GM12878 (cell line): ENCODE measurements around the gene NTM. TPM values are rescaled to one million over a fixed set of nuclear protein-coding genes. Genes with fewer than 3 reads are reported as not detected.

Experiments
- ATAC-seq: fragments of 200-7000 bp; cut with Tn5 transposase; 3 replicates; pipeline ENCODE4 v1.9.1; 2020; ENCODE audit warnings: mild to moderate bottlenecking, moderate library complexity
- BruUV-seq: library from RNA; stranded (reverse); fragments of 400-500 nt; replicated peaks from 2 replicates; lab custom pipeline; 2021; lab: Mats Ljungman, UMichigan
- CTCF ChIA-PET: fragments of 300-600 bp; sonication (Branson Sonifier 250); formaldehyde crosslinking; extraction: SDS; loops from one replicate; lab custom pipeline; 2021; ENCODE audit warnings: inconsistent platforms; lab: Yijun Ruan, JAX
- POLR2A ChIA-PET: fragments of 350-600 bp; formaldehyde crosslinking; extraction: SDS; loops from one replicate; lab custom pipeline; 2021; ENCODE audit warnings: inconsistent platforms; lab: Charles Lee
- RAD21 ChIA-PET: fragments of 300-600 bp; sonication (Branson Sonifier 250); formaldehyde crosslinking; loops from one replicate; lab custom pipeline; 2023; ENCODE audit warnings: antibody characterized with exemption; ENCODE audit not compliant: unreplicated experiment; lab: Charles Lee
- SMC1A ChIA-PET: fragments of 300-600 bp; sonication (Branson Sonifier 250); formaldehyde crosslinking; loops from one replicate; lab custom pipeline; 2023; ENCODE audit not compliant: unreplicated experiment, uncharacterized antibody; lab: Charles Lee
- DNase-seq: peaks from one replicate; pipeline ENCODE4 v3.0.0-alpha.2; 2011; ENCODE audit warnings: low read depth, low spot score
- FAIRE-seq: peaks from 3 replicates; lab custom pipeline; 2011; peaks lifted over from hg19 to GRCh38; lab: Jason Lieb, UNC
- H2AFZ ChIP-seq: 2 replicates; pipeline ENCODE4 v1.6.0; 2011; ENCODE audit warnings: low read depth, low read length, control low read depth; ENCODE audit not compliant: control insufficient read depth
- H3K27ac ChIP-seq: 2 replicates; pipeline ENCODE4 v1.5.1; 2011; ENCODE audit warnings: control low read depth; ENCODE audit not compliant: control insufficient read depth, insufficient read depth
- H3K27me3 ChIP-seq, 2 experiments: replicated peaks in 1 of 2; 2 replicates each; pipeline versions ENCODE4 v1.6.0 to v1.6.1; 2011; ENCODE audit warnings: low read length in 1 of 2; ENCODE audit not compliant: control insufficient read depth in 2 of 2, insufficient read depth in 2 of 2
- H3K36me3 ChIP-seq, 2 experiments: 2 replicates each; pipeline ENCODE4 v1.5.1; 2011; ENCODE audit warnings: low read length in 1 of 2; ENCODE audit not compliant: control insufficient read depth in 2 of 2, insufficient read depth in 2 of 2
- H3K4me1 ChIP-seq: 2 replicates; pipeline ENCODE4 v1.6.1; 2011; ENCODE audit warnings: mild to moderate bottlenecking, low read length, moderate library complexity, mixed read lengths; ENCODE audit not compliant: control insufficient read depth, insufficient read depth
- H3K4me2 ChIP-seq: 2 replicates; pipeline ENCODE4 v1.6.0; 2011; ENCODE audit warnings: control low read depth; ENCODE audit not compliant: control insufficient read depth, insufficient read depth
- H3K4me3 ChIP-seq: fragments of 200-600 bp; sonication (generic); 2 replicates; pipeline ENCODE4 v1.5.1; 2016
- H3K79me2 ChIP-seq: 2 replicates; pipeline ENCODE4 v1.6.0; 2011; ENCODE audit warnings: low read length; ENCODE audit not compliant: control insufficient read depth, insufficient read depth
- H3K9ac ChIP-seq: 2 replicates; pipeline ENCODE4 v1.8.0; 2011; ENCODE audit warnings: low read length, control low read depth, mixed read lengths; ENCODE audit not compliant: control insufficient read depth, insufficient read depth
- H3K9me3 ChIP-seq: replicated peaks from 3 replicates; pipeline ENCODE4 v1.5.1; 2011; ENCODE audit warnings: mild to moderate bottlenecking, low read length; ENCODE audit not compliant: control insufficient read depth, insufficient read depth
- H4K20me1 ChIP-seq: 2 replicates; pipeline ENCODE4 v1.6.0; 2011; ENCODE audit not compliant: control insufficient read depth, insufficient read depth
- CEBPZ ChIP-seq: fragments of 150-350 bp; IDR thresholded peaks from 2 replicates; pipeline ENCODE4 v1.6.1; 2016; ENCODE audit warnings: low read depth, low read length
- PRDM15 ChIP-seq: fragments of 450-650 bp; formaldehyde crosslinking; IDR thresholded peaks from 2 replicates; pipeline ENCODE4 v1.4.0; 2020; ENCODE audit warnings: mild to moderate bottlenecking, moderate library complexity
- RAD21 ChIP-seq: IDR thresholded peaks from 2 replicates; pipeline ENCODE4 v1.6.1; 2011; ENCODE audit warnings: mild to moderate bottlenecking, low read depth, low read length, moderate library complexity; ENCODE audit not compliant: insufficient read depth
- RB1 ChIP-seq: fragments of 450-650 bp; formaldehyde crosslinking; IDR thresholded peaks from 2 replicates; pipeline ENCODE4 v1.6.1; 2017; ENCODE audit warnings: mild to moderate bottlenecking, borderline replicate concordance
- SMAD1 ChIP-seq: fragments of 450-650 bp; IDR thresholded peaks from 2 replicates; pipeline ENCODE4 v1.6.1; 2018; ENCODE audit warnings: mild to moderate bottlenecking, low read depth; ENCODE audit not compliant: partially characterized antibody
- SMAD5 ChIP-seq: IDR thresholded peaks from 2 replicates; pipeline ENCODE4 v1.6.1; 2016; ENCODE audit warnings: antibody characterized with exemption, low read depth
- SMC3 ChIP-seq: IDR thresholded peaks from 2 replicates; pipeline ENCODE4 v1.6.1; 2011; ENCODE audit warnings: low read length, improper control_type of control experiment, borderline replicate concordance
- WGBS: methylation state at CpG from one replicate; pipeline ENCODE4 v1.1.6; 2016; ENCODE audit warnings: low lambda C conversion rate; ENCODE audit not compliant: insufficient replicate concordance, insufficient coverage; ENCODE audit errors: missing lambda C conversion rate; 5-methylcytosine and 5-hydroxymethylcytosine counted together
- in situ Hi-C: fragments of 300-500 bp; cut with MboI; formaldehyde crosslinking; loops from 9 replicates; pipeline ENCODE4 v1.14.3; 2018; ENCODE audit warnings: mixed read lengths
- intact Hi-C: fragments of 100-400 bp; cut with micrococcal nuclease; formaldehyde crosslinking; loops from one replicate; pipeline ENCODE4 v1.14.2; 2022; ENCODE audit not compliant: unreplicated experiment
- polyA plus RNA-seq, 11 experiments: library from polyadenylated mRNA; depleted of rRNA in 4 of 11; unstranded in 6 of 11; stranded (reverse) in 5 of 11; fragments of >200 nt; fragmentation: Nextera tagmentation in 4 of 11; fragmentation: Illumina TruSeq in 1 of 11; extraction: Ambion mirVana in 4 of 11; extraction: Trizol in 1 of 11; gene quantifications; 1 replicate in 1 of 11; 2 replicates in 10 of 11; pipeline versions ENCODE4 v1.2.1 to v1.2.3, GENCODE V29; 2011 to 2016; ENCODE audit warnings: inconsistent platforms in 2 of 11, missing spikeins in 2 of 11, low read depth in 1 of 11
- total RNA-seq, 4 experiments: library from RNA; depleted of rRNA in 3 of 4; stranded (reverse); fragments of >200 nt in 3 of 4; fragmentation: Illumina TruSeq in 1 of 4; extraction: Trizol in 1 of 4; gene quantifications; 2 replicates each; pipeline versions ENCODE4 v1.2.1 to v1.2.3, GENCODE V29; 2013 to 2021
- TF ChIP-seq, protein P1 (sequence below): fragments of 450-650 bp; IDR thresholded peaks from 2 replicates; pipeline ENCODE4 v1.6.1; 2017; ENCODE audit warnings: mild to moderate bottlenecking, moderate library complexity

The NTM gene
- total and polyA plus RNA-seq, 10 of the 15 experiments (the other 5 are each of a cell fraction or from before 2014, with no cell fraction given): not detected

DNA sequence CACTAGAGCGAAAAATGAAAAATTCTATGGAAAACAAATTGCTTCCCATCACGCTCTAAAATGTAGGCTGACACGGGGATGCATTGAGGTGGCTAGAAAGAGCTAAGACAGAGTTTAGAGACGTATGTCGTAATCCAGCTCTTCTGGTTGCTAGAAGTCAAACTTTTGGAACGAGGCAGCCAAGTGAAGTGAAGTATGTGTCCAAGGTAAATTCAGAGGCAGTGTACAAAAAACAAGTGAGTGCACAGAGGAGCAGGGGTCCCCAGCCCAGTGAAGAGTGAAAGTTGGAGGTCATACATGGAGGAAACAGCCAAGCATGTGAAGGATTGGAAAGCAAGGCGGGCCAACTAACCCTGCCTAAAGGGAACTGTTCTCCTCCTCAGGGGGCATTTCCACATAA, 528.5 kb downstream of the NTM start (continued):
- TF ChIP-seq PRDM15 (CRISPR knock-in tag): no peak
- TF ChIP-seq RB1: no peak
- no peak for TF ChIP-seq SMC3
- TF ChIP-seq SMAD1: no peak
- TF ChIP-seq, all 136 proteins: peak for 0

GRCh38 chr11:131899950-131900580, 529.6 kb downstream of the NTM start:
- H3K4me2 ChIP-seq: no peak overlapping the region
- 17% methylated on average over 6 of the region's 6 CpGs for WGBS
- H3K27me3 ChIP-seq: no peaks in the 10 kb centered on the region
- H3K36me3 ChIP-seq: no peaks in the 10 kb centered on the region
- peak overlapping the region; percentile 10; the same call in 1 of the 2 replicates for H2AFZ ChIP-seq
- H3K9ac ChIP-seq: no peak overlapping the region
- SMC1A ChIA-PET: interaction anchor here (1.2 to 4.2 kb wide), 5 partner anchors 8 to 125 kb away, joined by 3 to 25 read pairs (median 6); no protein-coding TSS in a partner anchor
- CTCF ChIA-PET: interaction anchor here (1.3 to 3.9 kb wide), 6 partner anchors 9 to 31 kb away, joined by 4 to 29 read pairs (median 8); no protein-coding TSS in a partner anchor
- peak; percentile 53; the same call in 2 of the 3 replicates for ATAC-seq
- no peaks in the 10 kb centered on the region; the same call in 2 of the 3 replicates for H3K9me3 ChIP-seq
- intact Hi-C loops: no loop called here
- no peak for DNase-seq
- TF ChIP-seq CEBPZ: no peak
- TF ChIP-seq RAD21: no peak
- TF ChIP-seq, protein P1, sequence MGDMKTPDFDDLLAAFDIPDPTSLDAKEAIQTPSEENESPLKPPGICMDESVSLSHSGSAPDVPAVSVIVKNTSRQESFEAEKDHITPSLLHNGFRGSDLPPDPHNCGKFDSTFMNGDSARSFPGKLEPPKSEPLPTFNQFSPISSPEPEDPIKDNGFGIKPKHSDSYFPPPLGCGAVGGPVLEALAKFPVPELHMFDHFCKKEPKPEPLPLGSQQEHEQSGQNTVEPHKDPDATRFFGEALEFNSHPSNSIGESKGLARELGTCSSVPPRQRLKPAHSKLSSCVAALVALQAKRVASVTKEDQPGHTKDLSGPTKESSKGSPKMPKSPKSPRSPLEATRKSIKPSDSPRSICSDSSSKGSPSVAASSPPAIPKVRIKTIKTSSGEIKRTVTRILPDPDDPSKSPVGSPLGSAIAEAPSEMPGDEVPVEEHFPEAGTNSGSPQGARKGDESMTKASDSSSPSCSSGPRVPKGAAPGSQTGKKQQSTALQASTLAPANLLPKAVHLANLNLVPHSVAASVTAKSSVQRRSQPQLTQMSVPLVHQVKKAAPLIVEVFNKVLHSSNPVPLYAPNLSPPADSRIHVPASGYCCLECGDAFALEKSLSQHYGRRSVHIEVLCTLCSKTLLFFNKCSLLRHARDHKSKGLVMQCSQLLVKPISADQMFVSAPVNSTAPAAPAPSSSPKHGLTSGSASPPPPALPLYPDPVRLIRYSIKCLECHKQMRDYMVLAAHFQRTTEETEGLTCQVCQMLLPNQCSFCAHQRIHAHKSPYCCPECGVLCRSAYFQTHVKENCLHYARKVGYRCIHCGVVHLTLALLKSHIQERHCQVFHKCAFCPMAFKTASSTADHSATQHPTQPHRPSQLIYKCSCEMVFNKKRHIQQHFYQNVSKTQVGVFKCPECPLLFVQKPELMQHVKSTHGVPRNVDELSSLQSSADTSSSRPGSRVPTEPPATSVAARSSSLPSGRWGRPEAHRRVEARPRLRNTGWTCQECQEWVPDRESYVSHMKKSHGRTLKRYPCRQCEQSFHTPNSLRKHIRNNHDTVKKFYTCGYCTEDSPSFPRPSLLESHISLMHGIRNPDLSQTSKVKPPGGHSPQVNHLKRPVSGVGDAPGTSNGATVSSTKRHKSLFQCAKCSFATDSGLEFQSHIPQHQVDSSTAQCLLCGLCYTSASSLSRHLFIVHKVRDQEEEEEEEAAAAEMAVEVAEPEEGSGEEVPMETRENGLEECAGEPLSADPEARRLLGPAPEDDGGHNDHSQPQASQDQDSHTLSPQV: no peak
- TF ChIP-seq SMAD5: no peak
- peaks cover 7% of the 10 kb centered on the region for H3K4me1 ChIP-seq
- BruUV-seq: no TSS peak
- FAIRE-seq: peak; percentile 38
- RAD21 ChIA-PET: interaction anchor here (1.1 to 2.8 kb wide), 4 partner anchors 7 to 32 kb away, joined by 4 to 16 read pairs (median 8); no protein-coding TSS in a partner anchor
- H3K27ac ChIP-seq: no peak overlapping the region
- no peaks in the 10 kb centered on the region for H3K79me2 ChIP-seq
- POLR2A ChIA-PET: interaction anchor here (1.5 kb wide), 1 partner anchor 10 kb away, joined by 5 read pairs; no protein-coding TSS in a partner anchor
- in situ Hi-C loops: no loop called here
- no peaks in the 10 kb centered on the region for H4K20me1 ChIP-seq
- no peak overlapping the region for H3K4me3 ChIP-seq
